ENCODE data around the gene PLCH1.

GRCh38 chr3:155743606-155744005 is 1.3 kb downstream of the PLCH1 start:
- TF ChIP-seq YY1 (IDR thresholded peaks at IDR 0.05) (no peak), ZBTB33 (IDR thresholded peaks at IDR 0.05) (no peak), CTCF (IDR thresholded peaks at IDR 0.05; ENCODE audit: low read depth, low read length, missing input control) (no peak), REST (IDR thresholded peaks at IDR 0.05) (no peak), GABPA (IDR thresholded peaks at IDR 0.05 in 1 of 2, conservative IDR thresholded peaks at IDR 0.05 in 1 of 2) (no peak)
